ENCODE data around the gene UGT1A8. TPM values are rescaled to one million over a fixed set of nuclear protein-coding genes. Genes with fewer than 3 reads are reported as not detected.

The UGT1A8 gene
- total and polyA plus RNA-seq, 9 of the 15 experiments (the other 6 are each of a cell fraction or from before 2014, with no cell fraction given): 0.04 TPM; not detected in 8

DNA sequence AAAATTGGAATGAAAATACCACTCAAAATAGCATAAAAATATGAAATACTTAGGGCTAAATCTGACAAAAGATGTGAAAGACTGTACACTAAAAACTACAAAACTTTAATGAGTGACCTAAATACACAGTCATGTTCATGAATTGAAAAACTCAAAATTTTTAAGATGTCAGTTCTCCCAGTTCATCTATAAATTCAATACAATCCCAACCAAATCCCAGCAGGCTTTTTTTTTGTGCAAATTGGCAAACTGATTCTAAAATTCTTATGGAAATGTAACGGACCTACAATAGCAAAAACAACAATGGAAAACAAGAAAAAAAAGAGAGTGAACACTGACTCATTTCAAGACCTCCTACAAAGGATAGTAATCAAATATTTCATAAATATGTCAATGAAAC lies 46.4 kb upstream of the UGT1A8 start (continued):
- TF ChIP-seq TAF7 (tag; IDR thresholded peaks at IDR 0.05) (no peak), E2F8 (IDR thresholded peaks at IDR 0.05; ENCODE audit: low read depth, partially characterized antibody) (no peak), ELF4 (CRISPR knock-in tag; IDR thresholded peaks at IDR 0.05) (no peak), ARID3A (IDR thresholded peaks at IDR 0.05; ENCODE audit: borderline replicate concordance, low read depth, low read length) (no peak), MAFG (tag; conservative IDR thresholded peaks at IDR 0.05) (no peak), SMARCE1 (IDR thresholded peaks at IDR 0.05) (no peak), ATF3 (IDR thresholded peaks at IDR 0.05) (no peak), ATF3 (CRISPR knock-in tag; conservative IDR thresholded peaks at IDR 0.05) (no peak), NELFE (IDR thresholded peaks at IDR 0.05; ENCODE audit: insufficient read depth, insufficient read length) (no peak), FOS (IDR thresholded peaks at IDR 0.05; ENCODE audit: extremely low read depth, insufficient read length) (no peak)
- TF ChIP-seq, protein P1, sequence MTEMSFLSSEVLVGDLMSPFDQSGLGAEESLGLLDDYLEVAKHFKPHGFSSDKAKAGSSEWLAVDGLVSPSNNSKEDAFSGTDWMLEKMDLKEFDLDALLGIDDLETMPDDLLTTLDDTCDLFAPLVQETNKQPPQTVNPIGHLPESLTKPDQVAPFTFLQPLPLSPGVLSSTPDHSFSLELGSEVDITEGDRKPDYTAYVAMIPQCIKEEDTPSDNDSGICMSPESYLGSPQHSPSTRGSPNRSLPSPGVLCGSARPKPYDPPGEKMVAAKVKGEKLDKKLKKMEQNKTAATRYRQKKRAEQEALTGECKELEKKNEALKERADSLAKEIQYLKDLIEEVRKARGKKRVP (CRISPR knock-in tag; IDR thresholded peaks at IDR 0.05): no peak
